ENCODE measurements around the gene TSR1.
A peak's percentile ranks its signal among the peaks of the same experiment; 100 is the strongest.

TSR1 gene

DNA sequence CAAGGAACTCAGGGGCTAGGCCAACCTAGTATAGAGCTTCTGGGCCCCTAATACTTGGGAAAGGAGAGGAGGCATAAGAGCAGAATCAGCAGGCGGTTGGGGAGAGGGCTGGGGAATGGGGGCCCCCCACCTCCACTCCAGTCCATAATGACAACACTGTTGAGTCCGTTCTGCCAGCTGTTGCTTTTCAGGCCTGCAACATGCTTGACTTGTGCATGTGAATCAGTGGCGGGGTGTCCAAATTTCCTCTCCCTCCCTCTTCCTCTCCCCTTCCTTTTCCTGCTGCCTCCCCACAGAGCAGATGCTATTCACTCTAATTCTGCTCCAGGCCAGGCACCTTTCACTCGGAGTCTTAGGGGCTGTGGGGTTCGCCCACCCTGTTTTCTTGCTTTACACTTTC, 32.8 kb upstream of the TSR1 start:
- no peak for DNase-seq (ENCODE audit: low spot score)

- no peak for DNase-seq (ENCODE audit: low spot score)
Observed at GRCh38 chr17:2368359-2368758, 32.1 kb upstream of the TSR1 start.

GRCh38 chr17:2366747-2367494, 30.7 kb upstream of the TSR1 start:
- peak; percentile 41 for DNase-seq (ENCODE audit: low spot score)

DNA sequence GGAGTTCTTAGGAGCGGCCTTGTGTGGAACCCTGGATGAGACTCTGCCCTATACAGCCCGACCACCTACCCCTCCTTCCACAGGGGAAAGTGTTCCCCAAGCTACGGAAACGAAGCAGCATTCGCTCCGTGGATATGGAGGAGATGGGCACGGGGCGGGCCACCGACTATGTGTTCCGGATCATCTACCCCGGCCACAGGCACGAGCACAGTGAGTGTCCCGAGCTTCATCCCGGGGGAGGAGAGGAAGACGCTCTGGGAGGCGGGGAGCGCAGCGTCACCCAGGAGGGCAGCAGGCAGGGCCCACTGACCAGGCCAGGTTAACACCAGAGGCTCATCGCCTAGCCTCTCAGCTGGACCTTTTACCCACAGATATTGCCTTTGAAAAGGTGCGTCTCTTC, 28.9 kb upstream of the TSR1 start:
- DNase-seq (ENCODE audit: low spot score): no peak

DNA sequence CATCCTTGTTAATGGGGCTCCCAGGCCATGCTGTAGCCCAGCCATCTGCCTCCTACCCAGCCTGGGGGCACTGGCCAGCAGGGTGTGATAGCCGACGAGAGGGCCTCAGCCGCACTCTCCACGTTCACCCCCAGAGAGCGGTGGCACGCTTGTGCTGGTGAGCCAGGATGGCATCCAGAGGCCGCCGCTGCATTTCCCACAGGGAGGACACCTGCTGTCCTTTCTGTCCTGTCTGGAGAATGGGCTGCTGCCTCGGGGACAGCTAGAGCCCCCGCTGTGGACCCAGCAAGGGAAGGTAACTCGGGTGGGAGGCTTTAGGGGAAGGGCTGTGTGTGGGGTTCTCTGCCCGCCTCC, 28.5 kb upstream of the TSR1 start:
- DNase-seq (ENCODE audit: low spot score): no peak

- peak; percentile 59 for DNase-seq (ENCODE audit: low spot score)
Observed at GRCh38 chr17:2363851-2364762, 27.9 kb upstream of the TSR1 start.

- DNase-seq (ENCODE audit: low spot score): no peak
Observed at GRCh38 chr17:2363318-2363717, 27.1 kb upstream of the TSR1 start.

GRCh38 chr17:2362881-2363280, 26.6 kb upstream of the TSR1 start:
- DNase-seq (ENCODE audit: low spot score): no peak

DNA sequence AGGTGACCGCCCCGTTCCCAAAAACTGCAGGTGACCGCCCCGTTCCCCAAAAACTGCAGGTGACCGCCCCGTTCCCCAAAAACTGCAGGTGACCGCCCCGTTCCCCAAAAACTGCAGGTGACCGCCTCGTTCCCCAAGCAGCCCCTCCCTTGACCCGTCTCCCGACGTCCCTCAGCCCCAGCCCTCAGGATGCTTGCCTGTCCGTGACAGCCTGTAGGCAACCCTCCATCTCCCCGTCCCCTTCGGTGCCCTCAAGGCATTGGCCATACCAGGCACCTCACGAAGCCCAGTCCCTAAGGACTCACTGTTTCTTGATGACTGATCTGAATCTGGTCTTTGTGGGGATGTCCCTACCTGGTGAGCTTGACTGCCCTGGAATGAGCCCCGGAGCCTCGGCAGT, 26.2 kb upstream of the TSR1 start:
- DNase-seq (ENCODE audit: low spot score): no peak

DNA sequence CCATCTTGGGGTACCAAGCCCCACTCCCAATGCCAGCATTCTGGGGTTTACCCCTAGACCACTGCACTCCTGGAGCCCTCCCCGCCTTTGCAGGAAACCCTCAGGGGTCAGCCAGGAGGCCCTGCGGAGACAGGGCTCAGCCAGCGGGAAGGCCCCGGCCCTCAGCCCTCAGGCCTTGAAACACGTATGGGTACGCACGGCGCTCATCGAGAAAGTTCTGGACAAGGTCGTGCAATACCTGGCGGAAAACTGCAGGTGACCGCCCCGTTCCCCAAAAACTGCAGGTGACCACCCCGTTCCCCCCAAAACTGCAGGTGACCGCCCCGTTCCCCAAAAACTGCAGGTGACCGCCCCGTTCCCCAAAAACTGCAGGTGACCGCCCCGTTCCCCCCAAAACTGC, 25.8 kb upstream of the TSR1 start:
- DNase-seq (ENCODE audit: low spot score): no peak

GRCh38 chr17:2361010-2361760, 24.9 kb upstream of the TSR1 start:
- DNase-seq (ENCODE audit: low spot score): no peak

DNA sequence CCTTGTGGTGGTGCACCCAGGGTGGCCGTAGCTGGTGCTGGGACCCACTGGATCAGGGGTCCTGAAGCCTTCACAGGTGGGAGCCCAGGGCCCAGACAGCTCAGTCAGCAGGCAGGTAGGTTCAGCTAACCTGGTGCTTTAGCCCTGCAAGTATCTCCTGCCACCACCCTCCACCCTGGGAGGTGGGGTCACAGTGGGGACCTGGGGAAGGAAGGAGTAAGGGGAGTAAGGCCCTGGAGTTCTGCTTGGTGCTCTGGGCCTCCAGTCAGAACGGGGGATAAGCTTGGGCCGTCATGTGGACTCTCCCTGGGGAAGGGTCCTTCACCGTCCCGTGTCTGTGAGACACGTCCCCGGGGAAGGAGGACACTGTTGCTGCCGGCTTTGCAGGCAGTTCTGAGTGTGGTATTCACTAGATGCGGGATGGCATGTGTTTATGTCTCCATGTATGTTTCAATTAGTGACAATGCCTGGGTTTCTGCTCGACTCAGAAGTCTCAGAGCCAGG, 21.7 kb upstream of the TSR1 start:
- no peak for DNase-seq (ENCODE audit: low spot score)

DNA sequence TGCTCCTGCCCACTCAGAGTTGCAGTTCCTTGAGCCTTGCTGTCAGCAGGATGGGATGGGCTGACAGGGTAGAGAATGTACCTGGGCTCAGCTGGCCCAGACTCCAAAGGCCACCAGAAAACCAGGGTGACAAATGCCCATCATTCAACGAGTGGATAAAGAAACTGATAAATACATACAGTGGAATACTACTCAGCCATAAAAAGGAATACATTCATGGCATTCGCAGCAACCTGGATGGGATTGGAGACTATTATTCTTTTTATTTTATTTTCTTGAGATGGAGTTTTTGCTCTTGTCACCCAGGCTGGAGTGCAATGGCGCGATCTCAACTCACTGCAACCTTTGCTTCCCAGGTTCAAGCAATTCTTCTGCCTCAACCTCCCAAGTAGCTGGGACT, 21.0 kb upstream of the TSR1 start:
- DNase-seq (ENCODE audit: low spot score): no peak

DNA sequence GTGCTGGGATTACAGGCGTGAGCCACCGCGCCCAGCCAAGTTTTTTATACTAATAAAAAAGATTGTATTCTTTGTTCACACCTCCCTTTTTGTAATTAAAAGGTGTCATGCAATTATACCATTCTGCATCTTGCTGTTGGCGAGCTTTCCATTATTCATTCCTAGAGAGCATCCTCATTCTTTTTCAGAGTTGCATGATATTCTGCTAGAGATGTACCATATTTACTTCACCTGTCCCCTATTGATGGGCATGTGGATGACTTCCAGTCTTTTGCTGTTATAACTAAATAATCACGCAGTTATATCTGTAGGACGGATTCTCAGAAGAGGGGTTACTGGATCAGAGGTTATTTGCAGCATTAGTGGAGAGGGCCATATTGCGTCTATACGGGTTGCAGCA, 18.1 kb upstream of the TSR1 start:
- DNase-seq (ENCODE audit: low spot score): no peak

DNA sequence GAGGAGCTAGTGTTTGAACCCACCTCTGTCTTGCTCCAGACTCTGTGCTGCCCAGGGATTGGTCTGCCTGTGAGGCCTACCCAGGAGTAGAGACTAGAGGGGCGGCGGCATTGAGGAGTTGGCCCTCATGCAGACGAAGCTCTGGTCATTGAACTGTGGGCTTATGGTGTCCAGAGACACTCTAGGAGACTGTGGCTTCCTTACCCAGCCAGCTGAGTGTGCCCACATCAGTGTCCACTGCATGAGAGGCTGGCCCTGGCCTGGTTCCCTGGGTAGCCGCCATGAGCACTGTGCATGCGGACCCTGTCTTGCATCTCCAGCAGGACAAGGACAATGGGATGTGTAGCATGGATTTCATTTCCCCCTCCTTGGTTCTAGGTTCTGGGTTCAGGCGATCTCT, 15.0 kb upstream of the TSR1 start:
- no peak for DNase-seq (ENCODE audit: low spot score)

DNA sequence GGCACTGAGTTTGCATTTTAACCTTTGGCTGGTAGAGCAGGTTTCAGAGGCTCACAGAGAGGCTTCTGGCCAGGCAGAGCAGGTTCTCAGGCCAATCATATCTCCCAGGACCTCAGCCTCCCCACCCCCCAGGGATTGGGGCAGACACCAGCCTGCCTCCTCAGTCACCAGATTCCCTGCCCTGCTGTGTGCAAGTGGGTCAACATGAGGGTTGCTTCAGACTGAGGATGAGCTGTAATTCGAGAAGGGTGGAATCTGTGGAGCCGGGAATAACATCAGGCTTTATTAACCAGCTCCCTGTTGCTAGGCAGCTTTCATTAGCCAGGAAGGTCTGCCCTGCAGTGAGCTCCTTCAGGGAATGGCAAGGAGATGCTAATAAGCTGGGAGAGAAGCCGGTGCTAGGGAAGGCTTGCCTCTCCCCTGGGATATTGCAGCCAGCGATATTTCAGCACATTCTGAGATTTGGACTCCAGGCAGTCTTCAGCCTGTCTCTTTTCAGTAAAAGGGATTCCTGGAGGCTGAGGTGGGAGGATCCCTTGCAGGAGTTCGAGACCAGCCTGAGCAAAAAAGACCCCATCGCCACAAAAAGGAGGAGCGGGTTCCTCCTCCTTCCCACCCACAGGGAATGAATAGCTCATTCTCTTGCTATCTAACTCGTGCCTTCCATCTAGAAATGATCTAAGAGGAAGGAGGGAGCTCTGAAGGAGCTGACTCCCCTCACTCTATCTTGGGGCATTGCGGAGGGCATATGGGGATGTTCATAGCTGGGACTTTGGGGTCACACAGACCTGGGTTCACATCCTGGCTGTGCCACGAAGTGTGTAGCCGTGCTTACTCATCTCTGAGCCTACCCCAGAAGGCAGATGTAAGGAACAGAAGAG, 11.8 kb upstream of the TSR1 start:
- peak; percentile 63 for DNase-seq (ENCODE audit: low spot score)

DNA sequence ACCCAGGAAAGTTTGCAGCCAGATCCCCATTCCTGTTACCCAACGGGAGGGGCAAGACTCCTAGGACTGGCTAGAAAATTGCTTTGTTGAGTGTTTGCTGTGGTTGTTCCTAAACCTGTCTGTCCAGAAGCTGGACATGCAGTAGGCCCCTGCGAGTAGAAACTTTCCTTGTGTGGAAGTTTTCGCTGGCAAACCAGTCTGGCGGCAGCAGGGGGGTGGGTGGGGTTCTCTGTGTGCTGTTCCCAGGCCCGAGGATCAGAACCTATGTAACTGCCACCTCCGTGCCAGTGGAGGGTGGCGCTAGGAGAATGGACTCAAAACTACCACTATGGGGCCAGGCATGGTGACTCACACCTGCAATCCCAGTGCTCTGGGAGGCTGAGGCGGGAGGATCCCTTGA, 10.2 kb upstream of the TSR1 start:
- DNase-seq (ENCODE audit: low spot score): no peak

GRCh38 chr17:2344528-2344927, 8.3 kb upstream of the TSR1 start:
- no peak for DNase-seq (ENCODE audit: low spot score)

DNA sequence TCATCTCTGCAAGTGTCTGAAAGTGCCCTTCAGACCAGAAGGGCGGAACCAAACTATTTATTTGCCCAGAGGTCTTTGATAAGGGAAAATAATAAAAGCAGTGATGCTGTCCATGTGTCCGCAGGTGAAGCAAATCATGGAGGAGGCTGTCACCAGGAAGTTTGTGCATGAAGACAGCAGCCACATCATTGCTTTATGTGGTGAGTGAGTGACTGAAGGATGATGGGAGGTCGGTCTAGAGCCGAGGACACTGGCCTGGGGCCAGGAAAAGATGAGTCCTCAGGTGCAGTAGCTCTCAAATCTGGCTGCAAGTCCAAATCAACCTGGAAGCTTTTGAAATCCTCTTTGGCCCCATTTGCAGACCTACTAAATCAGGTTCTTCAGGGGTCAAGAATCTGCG, 7.2 kb upstream of the TSR1 start:
- no peak for DNase-seq (ENCODE audit: low spot score)

GRCh38 chr17:2338315-2338657, 2.0 kb upstream of the TSR1 start:
- peak; percentile 39 for DNase-seq (ENCODE audit: low spot score)

DNA sequence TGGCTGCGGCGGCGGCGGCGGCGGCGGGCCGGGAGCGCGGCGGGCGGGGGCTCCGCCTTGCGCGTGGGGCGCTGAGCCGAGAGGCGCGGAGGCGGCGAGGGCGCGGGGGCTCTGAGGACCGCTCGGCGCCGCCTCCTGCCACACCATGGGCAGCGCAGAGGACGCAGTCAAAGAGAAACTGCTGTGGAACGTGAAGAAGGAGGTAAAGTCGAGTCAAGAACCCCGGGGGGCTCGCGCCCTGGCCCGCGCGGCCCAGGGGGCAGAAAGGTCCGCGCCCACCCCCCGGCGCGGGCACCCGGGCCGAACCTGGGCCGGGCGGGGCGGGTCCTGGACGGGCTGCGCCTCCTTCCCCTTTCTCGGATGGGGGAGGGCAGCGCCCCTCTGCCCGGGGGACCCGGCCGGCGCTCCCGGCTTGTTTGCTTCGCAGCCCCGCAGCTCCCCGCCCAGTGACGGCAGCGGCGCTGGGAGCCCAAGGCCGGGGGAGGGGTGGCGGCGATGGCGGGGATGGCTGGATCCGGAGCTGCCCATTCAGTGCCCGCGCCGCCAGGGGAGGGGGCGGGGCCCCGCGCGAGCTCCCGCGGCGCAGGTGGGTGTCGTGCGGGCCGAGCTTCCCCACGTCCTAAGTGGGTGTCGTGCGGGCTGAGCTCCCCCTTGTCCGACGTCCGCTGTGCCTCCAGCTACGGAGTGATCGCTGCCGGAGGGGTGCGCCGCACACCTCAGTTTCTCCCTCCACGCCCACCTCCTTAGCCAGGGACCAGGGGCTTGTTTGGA, 1.5 kb upstream of the TSR1 start:
- DNase-seq (ENCODE audit: low spot score): peak; percentile 47

Data from cerebellar cortex (tissue), 1 donor.